Spinal cord (tissue), 10 donors: ENCODE results near the gene FAM200A. TPM values are rescaled to one million over a fixed set of nuclear protein-coding genes. Genes with fewer than 3 reads are reported as not detected.
A peak's percentile ranks its signal among the peaks of the same experiment; 100 is the strongest.
"Not testable (repeated sequence)": the region's sequence is repeated elsewhere in the genome, so short reads cannot be mapped to it uniquely, and the experiment has no call there.

Source experiments
- DNase-seq, 6 donors: peaks; one replicate each; pipeline versions ENCODE4 v3.0.0 to v3.0.0-alpha.2; 2013 to 2015; ENCODE audit warnings: low spot score in 6 of 6, low read depth in 4 of 6
- H3K27ac ChIP-seq: one replicate; pipeline ENCODE4 v1.5.1; 2013; ENCODE audit warnings: low read depth, low read length, control low read depth
- H3K27me3 ChIP-seq: one replicate; pipeline ENCODE4 v1.6.1; 2013; ENCODE audit warnings: low read length; ENCODE audit not compliant: control insufficient read depth, insufficient read depth
- H3K36me3 ChIP-seq: one replicate; pipeline ENCODE4 v1.6.1; 2013; ENCODE audit warnings: low read length; ENCODE audit not compliant: control insufficient read depth, insufficient read depth
- H3K4me1 ChIP-seq: one replicate; pipeline ENCODE4 v1.6.1; 2013; ENCODE audit warnings: low read length; ENCODE audit not compliant: control insufficient read depth, insufficient read depth
- H3K4me3 ChIP-seq: one replicate; pipeline ENCODE4 v1.5.1; 2013; ENCODE audit warnings: low read depth, low read length, control low read depth
- H3K9me3 ChIP-seq: one replicate; pipeline ENCODE4 v1.6.1; 2013; ENCODE audit warnings: low read length; ENCODE audit not compliant: control insufficient read depth, insufficient read depth
- WGBS: methylation state at CpG from one replicate; pipeline ENCODE4 v1.1.5; 2013; ENCODE audit warnings: missing lambda C conversion rate; ENCODE audit not compliant: insufficient coverage; 5-methylcytosine and 5-hydroxymethylcytosine counted together
- polyA plus RNA-seq, 2 donors: library from polyadenylated mRNA; unstranded; fragments of 120-200 nt; gene quantifications; one replicate each; pipeline ENCODE4 v1.2.1, GENCODE V29; 2013; ENCODE audit not compliant: insufficient read length in 2 of 2
- total RNA-seq, 2 donors: library from RNA; depleted of rRNA in 1 of 2; stranded (reverse); fragments of 120-200 nt in 1 of 2; fragments of >200 nt in 1 of 2; gene quantifications; one replicate each; pipeline versions ENCODE4 v1.2.3 to v1.2.4, GENCODE V29; 2013 to 2014
- donor health status: healthy.

Gene FAM200A
- total and polyA plus RNA-seq, 4 donors, result 11.6 to 13.0 (median 12.5) TPM

DNA sequence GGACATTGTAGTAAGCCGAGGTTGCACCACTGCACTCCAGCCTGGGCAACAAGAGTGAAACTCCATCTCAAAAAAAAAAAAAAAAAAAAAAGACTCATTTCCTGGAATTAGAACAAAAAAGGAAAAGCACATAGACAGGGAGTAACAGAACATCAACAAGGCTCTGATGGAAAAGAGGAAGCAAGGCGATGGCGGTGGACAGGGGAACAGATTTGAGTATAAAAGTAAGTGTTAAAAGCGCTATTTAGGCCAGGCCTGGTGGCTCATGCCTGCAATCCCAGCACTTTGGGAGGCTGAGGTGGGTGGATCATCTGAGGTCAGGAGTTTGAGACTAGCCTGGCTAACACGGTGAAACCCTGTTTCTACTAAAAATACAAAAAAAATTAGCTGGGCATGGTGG is 6.6 kb downstream of the FAM200A start:
- H3K27me3 ChIP-seq, H3K9me3 ChIP-seq, DNase-seq, H3K4me1 ChIP-seq, H3K4me3 ChIP-seq, H3K27ac ChIP-seq: not testable (repeated sequence)
- peaks cover 37% of the 10 kb centered on the region for H3K36me3 ChIP-seq
- WGBS, result 92% methylated on average over 2 of the region's 5 CpGs

DNA sequence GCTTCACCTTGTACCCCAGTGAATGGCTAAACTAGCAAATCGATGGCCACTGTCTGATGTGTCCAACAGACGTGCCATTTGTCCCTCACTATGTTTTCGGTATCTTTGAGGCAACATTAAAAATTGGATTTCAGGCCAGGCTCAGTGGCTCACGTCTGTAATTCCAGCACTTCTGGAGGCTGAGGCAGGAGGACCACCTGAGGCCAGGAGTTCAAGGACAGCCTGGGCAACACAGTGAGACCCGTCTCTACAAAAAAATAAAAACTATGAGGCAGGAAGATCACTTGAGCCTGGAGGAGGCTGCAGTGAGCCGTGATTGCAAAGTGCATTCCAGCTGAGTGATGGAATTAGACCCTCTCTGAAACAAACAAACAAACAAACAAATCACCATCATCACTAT is 8.0 kb downstream of the FAM200A start:
- H3K27me3 ChIP-seq, result no peaks in the 10 kb centered on the region
- H3K36me3 ChIP-seq, result peaks cover 34% of the 10 kb centered on the region
- H3K4me3 ChIP-seq, result no peak overlapping the region
- no peak overlapping the region for H3K27ac ChIP-seq
- 98% methylated on average over 4 of the region's 6 CpGs for WGBS
- no peak for DNase-seq
- peaks cover 7% of the 10 kb centered on the region for H3K9me3 ChIP-seq
- H3K4me1 ChIP-seq, result no peaks in the 10 kb centered on the region

DNA sequence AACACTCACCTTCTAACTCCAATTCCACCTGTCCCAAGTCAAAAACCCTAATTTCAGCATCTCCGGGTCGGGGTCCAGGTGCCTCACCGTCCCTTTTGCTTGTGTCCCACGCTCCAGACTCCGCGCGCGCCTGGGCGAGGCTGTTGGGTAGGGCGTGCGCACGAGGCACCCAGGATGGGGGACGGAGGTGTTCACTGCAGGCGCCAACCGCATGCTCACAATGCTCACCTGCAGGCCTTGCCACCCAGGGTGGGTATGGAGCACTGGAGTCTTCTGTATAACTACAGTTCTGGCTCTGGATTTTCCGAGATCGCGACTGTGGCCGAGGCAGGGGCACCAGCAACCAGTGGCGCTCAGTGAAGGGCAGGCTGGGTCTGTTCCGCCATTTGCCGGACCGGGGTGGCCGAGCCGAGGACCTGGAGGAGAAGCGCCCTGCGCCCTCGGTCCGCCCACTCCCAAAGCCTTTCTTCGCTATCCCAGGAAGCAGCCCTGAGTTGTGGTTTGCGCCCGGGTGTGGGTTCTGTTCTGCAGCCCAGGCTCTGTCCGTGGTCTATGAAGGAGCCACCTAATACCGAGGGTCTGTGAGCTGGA is 8.7 kb downstream of the FAM200A start:
- WGBS, result 92% methylated on average over 32 of the region's 34 CpGs
- no peak for DNase-seq
- no peak overlapping the region for H3K4me3 ChIP-seq
- H3K9me3 ChIP-seq, result peaks cover 7% of the 10 kb centered on the region
- no peak overlapping the region for H3K27ac ChIP-seq
- peaks cover 32% of the 10 kb centered on the region for H3K36me3 ChIP-seq
- no peaks in the 10 kb centered on the region for H3K27me3 ChIP-seq
- no peaks in the 10 kb centered on the region for H3K4me1 ChIP-seq

DNA sequence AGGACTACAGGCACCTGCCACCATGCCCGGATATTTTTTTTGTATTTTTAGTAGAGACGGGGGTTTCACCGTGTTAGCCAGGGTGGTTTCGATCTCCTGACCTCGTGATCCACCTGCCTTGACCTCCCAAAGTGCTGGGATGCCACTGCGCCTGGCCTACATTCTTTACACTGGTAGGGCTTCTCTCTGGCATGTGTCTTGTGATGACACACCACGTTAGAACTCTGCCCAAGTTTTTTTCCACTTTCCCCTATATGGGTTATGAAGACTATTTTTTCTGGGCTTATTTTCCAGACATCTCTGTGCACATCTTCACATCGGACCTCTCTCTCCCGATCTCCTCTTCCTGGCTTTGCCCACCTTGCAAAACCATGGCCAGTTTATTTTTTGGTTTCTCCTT is 10.7 kb downstream of the FAM200A start:
- no peak overlapping the region for H3K27ac ChIP-seq
- H3K36me3 ChIP-seq, result peaks cover 33% of the 10 kb centered on the region
- no peaks in the 10 kb centered on the region for H3K4me1 ChIP-seq
- H3K4me3 ChIP-seq, result no peak overlapping the region
- no peak for DNase-seq
- no CpG with 5 or more reads among the region's 9 CpGs for WGBS
- peaks cover 7% of the 10 kb centered on the region for H3K9me3 ChIP-seq
- H3K27me3 ChIP-seq, result no peaks in the 10 kb centered on the region

DNA sequence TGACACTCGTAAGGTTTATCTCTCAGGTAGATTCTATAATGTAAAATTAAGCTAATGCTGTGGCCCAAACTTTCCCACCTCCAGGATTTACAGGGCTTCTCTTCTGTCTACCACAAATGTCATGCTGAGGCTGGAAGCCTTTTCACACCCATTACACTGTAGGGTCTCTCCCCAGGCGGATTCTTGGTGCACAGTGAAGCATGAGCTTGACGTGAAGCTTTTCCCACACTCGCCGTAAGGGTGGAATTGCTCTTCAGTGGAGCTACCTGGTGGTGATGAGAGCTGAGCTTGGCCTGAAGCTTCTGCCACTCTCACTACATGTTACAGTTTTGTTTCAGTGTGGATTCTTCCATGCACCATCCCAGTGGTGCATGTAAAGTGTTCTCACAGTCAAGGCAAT is 11.4 kb downstream of the FAM200A start:
- Histone ChIP-seq H3K36me3 (peaks cover 28% of the 10 kb centered on the region), H3K27ac (no peak overlapping the region), H3K27me3 (no peaks in the 10 kb centered on the region), H3K4me3 (no peak overlapping the region), H3K4me1 (no peaks in the 10 kb centered on the region), H3K9me3 (peaks cover 7% of the 10 kb centered on the region)
- no peak for DNase-seq
- WGBS, result no CpG with 5 or more reads among the region's 5 CpGs

DNA sequence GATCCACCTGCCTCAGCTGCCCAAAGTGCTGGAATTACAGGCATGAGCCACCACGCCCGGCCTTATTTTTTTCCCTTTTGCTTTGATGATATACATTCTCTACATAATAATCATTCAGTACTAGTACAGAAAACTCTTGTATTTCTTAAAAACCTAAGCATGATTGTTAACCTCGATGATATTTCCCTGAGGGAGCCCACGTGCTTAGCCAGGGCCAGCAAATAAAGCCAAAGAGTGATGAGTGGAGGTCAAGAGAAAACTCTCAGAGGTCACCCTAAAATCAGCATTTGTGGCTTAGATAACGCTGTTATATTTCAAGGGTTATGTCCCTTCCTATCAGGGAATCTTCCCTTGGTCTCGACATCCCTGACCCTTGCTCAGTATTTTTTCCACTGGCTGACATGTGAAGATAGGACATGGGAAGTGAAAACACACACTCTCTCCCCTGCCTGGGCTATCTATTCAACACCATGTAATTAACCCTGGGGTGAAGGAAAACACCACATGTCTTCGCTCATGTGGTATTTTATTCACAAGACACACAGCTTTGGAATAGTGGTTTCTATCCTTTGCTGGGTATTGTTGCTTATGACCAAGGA is 12.6 kb downstream of the FAM200A start:
- H3K4me1 ChIP-seq, result no peaks in the 10 kb centered on the region
- H3K9me3 ChIP-seq, result peaks cover 7% of the 10 kb centered on the region
- DNase-seq, result no peak
- no peak overlapping the region for H3K27ac ChIP-seq
- no peaks in the 10 kb centered on the region for H3K27me3 ChIP-seq
- 57% methylated on average over 1 of the region's 7 CpGs for WGBS
- H3K4me3 ChIP-seq, result no peak overlapping the region
- H3K36me3 ChIP-seq, result peaks cover 26% of the 10 kb centered on the region

DNA sequence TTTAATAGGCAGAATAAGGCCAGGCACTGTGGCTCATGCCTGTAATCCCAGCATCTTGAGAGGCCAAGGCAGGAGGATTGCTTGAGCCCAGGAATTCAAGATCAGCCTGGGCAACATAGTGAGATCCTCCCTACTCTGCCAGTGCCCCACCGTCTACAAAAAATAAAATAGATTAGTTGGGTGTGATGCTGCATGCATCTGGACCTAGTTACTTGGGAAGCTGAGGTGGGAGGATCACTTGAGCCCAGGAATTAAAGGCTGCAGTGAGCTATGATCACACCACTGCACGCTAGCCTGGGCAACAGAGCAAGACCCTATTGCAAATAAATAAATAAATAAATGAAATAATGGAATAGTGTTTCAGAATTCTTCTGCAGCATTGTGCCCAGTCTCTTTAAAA is 16.2 kb downstream of the FAM200A start:
- no peaks in the 10 kb centered on the region for H3K27me3 ChIP-seq
- no peaks in the 10 kb centered on the region for H3K4me1 ChIP-seq
- WGBS, result no CpG with 5 or more reads among the region's 2 CpGs
- no peak for DNase-seq
- peaks cover 35% of the 10 kb centered on the region for H3K36me3 ChIP-seq
- no peak overlapping the region for H3K4me3 ChIP-seq
- no peak overlapping the region for H3K27ac ChIP-seq
- H3K9me3 ChIP-seq, result peaks cover 15% of the 10 kb centered on the region

DNA sequence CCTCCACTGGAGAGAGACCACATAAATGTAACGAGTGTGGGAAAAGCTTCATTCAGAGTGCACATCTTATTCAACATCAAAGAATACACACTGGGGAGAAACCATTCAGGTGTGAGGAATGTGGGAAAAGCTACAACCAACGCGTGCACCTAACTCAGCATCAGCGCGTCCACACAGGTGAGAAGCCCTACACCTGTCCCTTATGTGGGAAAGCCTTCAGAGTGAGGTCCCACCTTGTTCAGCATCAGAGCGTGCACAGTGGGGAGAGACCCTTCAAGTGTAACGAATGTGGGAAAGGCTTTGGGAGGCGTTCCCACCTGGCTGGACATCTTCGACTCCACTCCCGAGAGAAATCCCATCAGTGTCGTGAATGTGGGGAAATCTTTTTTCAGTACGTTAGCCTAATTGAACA is 20.6 kb downstream of the FAM200A start:
- Histone ChIP-seq H3K27me3 (no peaks in the 10 kb centered on the region), H3K36me3 (peaks cover 62% of the 10 kb centered on the region), H3K4me3 (no peak overlapping the region), H3K27ac (no peak overlapping the region), H3K9me3 (peaks cover 16% of the 10 kb centered on the region), H3K4me1 (no peaks in the 10 kb centered on the region)
- WGBS, result 100% methylated on average over 2 of the region's 12 CpGs
- DNase-seq, result no peak

DNA sequence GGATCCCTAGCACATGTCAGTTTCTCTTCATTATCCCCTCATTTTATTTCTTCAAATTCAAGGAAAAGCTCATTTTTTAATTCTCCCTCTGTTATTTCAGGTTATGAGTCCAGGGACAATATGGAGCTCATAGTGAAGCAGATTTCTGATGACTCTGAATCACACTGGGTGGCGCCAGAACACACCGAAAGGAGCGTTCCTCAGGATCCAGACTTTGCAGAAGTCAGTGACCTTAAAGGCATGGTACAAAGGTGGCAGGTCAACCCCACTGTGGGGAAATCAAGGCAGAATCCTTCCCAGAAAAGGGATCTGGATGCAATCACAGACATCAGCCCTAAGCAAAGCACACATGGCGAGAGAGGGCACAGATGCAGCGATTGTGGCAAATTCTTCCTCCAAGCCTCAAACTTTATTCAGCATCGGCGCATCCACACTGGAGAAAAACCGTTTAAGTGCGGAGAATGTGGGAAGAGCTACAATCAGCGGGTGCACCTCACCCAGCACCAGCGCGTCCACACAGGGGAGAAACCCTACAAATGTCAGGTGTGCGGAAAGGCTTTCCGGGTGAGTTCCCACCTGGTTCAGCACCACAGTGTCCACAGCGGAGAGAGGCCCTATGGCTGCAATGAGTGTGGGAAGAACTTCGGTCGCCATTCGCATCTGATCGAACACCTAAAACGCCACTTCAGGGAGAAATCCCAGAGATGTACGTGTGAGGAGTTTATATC is 26.0 kb downstream of the FAM200A start:
- no peak overlapping the region for H3K4me3 ChIP-seq
- peaks cover 65% of the 10 kb centered on the region for H3K36me3 ChIP-seq
- H3K9me3 ChIP-seq, result peaks cover 4% of the 10 kb centered on the region
- H3K27ac ChIP-seq, result no peak overlapping the region
- no peaks in the 10 kb centered on the region for H3K27me3 ChIP-seq
- 97% methylated on average over 20 of the region's 21 CpGs for WGBS
- DNase-seq, result peak in 1 of 6 donors; percentile 13
- no peaks in the 10 kb centered on the region for H3K4me1 ChIP-seq

DNA sequence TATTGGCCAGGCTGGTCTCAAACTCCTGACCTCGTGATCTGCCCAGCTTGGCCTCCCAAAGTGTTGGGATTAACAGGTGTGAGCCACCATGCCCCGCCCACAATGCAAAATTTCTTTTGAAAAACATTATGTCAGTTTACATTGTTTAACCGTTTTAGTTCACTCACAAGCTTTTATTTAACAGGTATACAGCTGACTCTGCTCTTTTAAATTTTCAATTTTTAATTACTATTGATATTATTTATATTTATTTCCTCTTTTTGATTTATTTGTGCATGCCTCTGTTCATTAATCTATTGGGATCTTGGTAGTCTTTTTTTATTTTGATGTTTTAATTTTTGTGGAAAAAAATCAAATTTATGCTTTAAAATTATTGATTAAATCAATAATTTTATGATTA is 30.5 kb downstream of the FAM200A start:
- WGBS, result 100% methylated on average over 1 of the region's 3 CpGs
- no peaks in the 10 kb centered on the region for H3K4me1 ChIP-seq
- no peak overlapping the region for H3K4me3 ChIP-seq
- H3K36me3 ChIP-seq, result peaks cover 67% of the 10 kb centered on the region
- H3K27ac ChIP-seq, result no peak overlapping the region
- H3K9me3 ChIP-seq, result no peaks in the 10 kb centered on the region
- no peak for DNase-seq
- no peaks in the 10 kb centered on the region for H3K27me3 ChIP-seq
